EL (cell line): Measurements from ENCODE around the gene TMEM63B.
A peak's percentile ranks its signal among the peaks of the same experiment; 100 is the strongest.
"Not testable (repeated sequence)": the region's sequence is repeated elsewhere in the genome, so short reads cannot be mapped to it uniquely, and the experiment has no call there.

Experiments used
- DNase-seq: peaks from one replicate; pipeline ENCODE4 v3.0.0-alpha.2; 2016

TMEM63B gene

GRCh38 chr6:44127186-44128019 lies at the start of gene TMEM63B, which contains the start of gene MRPL14:
TMEM63B (plus strand) TSS chr6:44127554; CDS start chr6:44134585, 7,031 bp downstream.
MRPL14 (minus strand) TSS chr6:44127452; CDS start chr6:44116611, 10,841 bp downstream.
- DNase-seq: peak; percentile 87

GRCh38 chr6:44078219-44078826 lies 49.0 kb upstream of the TMEM63B start:
- no peak for DNase-seq

DNA sequence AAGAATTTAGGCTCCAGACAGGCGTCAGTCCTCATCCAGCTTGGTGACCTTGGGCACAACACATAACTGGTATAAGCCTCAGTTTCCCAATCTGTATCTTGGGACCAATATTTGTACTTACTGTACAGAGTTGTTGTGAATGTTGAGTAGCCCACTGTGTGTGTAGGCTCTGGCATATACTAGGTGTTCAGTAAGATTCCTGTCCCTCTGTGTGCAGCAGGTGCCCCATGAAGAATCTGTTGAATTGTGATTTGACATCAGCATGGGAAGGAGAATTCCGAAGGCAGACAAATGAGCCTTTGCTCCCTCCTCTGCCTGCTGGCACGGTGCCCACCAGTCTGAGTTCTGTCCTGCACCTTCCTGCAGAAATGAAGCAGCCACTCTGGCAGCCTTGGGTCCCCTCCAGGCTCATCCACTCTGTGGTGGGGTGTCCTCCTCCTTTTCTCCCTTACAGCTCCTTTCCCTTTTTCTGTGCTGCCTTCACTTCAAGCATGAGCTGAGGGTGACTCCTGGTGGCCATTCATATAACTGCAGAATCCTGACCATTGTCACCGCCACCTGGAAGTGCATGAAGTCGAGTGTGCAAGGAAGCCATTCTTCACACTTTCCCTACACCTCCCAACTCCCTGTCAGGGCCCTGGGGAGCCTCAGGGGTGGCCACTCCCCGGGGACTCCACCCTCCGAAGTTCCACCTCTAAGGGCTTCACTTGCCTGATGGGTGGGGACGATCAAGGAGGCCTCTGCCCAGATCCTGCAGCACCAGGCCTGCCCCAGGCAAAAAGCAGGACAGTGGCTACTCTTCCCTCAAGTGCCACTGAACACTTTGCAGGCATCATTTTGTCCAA lies 48.3 kb upstream of the TMEM63B start:
- peak; percentile 77 for DNase-seq

DNA sequence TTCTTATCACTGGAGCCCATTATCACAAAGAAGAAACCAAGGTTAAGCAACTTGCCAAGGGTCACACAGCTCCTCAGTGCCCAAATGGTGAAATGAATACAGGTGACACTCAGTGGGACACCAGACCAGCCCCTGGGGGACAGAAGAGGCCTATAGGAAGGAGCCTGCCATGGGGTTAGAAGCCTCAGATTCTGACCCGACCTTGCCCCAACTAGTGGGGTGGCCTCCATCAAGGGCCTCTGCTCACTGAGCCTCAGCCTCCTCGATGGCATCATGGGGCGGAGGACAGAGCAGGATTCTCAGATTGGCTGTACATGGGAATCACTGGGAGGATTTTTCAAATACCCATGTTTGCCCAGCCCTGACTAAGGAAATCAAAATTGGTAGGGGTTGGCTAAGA lies 47.7 kb upstream of the TMEM63B start:
- no peak for DNase-seq

DNA sequence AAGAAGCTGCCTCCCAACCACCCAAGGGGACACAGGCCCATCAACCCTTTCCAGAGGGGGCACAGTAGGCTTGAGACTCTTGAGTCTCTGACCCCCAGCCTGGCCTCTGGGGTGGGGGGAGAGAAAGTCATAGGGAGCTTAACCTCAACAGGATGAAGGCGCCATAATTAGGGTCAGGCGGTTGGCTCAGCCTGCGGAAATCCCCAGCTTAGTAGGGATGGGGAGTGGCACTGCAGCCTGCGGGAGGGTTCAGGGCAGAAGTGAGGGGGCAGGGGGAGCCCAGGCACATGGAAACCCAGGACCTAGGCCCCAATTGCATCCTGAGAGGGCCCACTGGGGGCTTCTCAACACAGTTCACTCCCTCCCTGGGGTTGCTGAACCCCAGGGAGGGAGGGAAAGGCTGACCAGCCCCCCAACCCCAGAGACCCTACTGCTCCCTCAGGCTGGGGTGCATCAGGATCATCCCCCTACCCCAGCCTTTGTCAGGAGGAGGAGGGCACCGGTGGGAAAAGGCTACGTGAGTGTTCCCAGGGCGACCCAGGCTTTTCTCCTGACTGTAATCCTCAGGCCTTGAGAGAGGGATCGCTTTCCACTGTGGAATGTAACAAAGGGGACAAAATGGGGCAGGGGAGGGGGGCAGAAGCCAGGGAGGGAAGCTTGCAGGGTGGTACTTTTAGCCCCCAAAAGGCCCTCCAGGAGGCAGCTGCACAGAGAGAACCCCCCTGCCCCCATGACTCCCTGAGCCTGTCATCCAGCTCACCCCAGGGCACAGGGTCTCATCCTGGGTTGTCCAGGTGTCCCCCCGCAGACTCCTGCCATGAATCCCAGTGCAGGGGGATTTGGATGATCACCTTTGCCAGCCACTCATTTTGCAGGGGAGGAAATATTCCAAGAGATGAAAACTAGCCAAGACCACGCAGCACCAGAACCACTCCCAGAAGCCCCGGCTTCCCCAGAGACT lies 46.5 kb upstream of the TMEM63B start:
- DNase-seq: no peak

DNA sequence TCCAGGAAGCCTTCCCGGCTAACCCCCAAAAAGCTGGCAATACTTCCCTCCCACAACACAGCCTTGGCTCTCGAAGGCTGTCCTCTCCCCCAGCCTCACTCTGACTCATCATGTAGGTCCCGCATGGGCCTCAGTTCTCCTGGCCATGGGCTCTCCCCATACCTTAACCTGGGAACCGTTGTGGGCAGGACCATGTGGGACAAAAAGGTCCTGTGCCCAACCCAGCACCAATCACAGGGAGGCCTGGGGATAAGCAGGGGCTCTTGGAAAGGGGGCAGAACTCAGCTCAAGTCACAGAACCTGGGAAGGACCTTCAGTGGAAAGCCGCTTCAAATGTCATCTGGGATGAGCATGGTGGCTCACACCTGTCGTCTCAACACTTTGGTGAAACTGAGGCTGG lies 45.6 kb upstream of the TMEM63B start:
- DNase-seq: no peak

GRCh38 chr6:44082872-44083321 lies 44.5 kb upstream of the TMEM63B start:
- DNase-seq: no peak

- no peak for DNase-seq
Measured at GRCh38 chr6:44084231-44085014, 42.9 kb upstream of the TMEM63B start.

DNA sequence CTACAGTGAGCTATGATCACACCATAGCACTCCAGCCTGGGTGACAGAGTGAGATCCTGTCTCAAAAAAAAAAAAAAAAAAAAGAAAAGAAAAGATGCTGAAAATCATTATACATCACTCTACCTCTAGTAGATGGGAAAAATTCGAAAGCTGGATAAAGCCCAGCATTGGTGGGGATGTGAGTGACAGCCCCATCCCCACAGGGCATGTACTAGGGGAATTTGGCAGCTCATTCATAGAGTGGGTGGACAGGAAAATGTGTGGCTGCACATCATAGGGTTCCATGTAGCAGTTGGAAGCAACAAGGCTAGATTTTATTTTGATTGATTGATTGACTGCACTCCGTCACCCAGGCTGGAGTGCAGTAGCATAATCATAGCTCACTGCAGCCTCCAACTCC lies 42.1 kb upstream of the TMEM63B start:
- no peak for DNase-seq

DNA sequence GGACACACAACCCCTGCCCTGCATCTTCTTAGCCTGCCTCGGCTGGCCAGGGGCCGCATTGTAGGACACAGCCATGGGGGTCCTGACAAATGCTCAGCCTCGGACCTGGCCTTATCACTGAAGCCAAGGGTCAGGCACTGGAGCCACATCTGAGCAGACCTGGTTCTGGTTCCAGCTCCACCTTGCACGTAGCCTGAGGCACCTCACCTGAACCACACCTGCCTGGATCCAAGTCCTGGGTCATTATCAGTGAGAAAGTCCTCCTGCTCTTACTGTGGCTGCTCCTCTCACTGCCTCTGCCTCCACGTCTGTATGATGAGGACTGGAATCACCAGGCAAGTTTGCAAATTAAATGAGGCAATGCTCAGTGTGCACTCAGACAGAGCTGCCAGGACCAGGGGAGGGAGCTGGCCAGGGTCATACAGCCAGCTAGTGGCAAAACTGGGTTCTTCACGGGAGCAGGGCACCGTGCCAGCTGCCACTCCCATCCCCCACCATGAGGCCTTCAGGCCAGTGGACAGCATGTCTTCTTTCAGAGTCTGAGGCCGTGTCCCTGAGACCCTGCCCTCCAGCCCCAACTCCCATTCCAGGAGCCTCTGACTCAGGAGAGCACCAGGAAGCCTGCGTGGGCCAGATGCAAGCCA lies 40.3 kb upstream of the TMEM63B start:
- DNase-seq: no peak

- no peak for DNase-seq
Measured at GRCh38 chr6:44087623-44088022, 39.7 kb upstream of the TMEM63B start.

DNA sequence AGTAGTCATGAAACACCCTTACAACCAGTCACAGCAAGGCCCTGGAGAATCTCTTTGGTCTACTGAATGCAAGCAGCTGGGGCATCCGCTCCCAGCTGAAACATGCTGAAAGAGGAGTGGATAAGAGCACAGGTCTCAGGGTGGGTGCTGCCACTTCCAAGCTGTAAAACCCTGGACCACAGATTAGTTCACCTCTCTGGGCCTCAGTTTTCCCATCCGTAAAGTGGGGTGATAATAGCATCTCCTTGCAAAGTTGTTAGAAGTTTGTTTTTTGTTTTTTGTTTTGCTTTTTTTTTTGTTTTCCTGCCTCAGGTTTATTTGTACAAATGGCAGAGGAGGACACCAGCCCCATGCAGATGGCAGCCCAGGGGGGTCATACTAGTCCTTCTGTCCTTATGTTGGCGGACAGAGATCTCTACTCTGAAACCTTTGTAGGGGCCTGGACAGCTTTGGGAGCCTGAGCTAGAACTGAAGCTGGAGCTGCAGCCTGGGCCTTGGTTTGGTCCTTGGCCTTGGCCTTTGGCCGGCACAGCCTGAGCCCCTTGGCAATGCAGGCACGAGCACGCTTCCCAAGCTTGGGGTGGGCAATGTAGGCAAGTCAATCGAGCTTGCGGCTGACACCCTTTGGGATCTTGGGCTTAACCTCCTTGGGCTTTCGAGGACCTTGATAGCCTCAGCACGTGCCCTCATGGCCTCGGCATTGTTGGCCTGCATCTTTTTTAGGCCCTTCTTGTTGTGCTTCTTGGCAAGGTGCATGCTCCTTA lies 38.3 kb upstream of the TMEM63B start:
- no peak for DNase-seq

DNA sequence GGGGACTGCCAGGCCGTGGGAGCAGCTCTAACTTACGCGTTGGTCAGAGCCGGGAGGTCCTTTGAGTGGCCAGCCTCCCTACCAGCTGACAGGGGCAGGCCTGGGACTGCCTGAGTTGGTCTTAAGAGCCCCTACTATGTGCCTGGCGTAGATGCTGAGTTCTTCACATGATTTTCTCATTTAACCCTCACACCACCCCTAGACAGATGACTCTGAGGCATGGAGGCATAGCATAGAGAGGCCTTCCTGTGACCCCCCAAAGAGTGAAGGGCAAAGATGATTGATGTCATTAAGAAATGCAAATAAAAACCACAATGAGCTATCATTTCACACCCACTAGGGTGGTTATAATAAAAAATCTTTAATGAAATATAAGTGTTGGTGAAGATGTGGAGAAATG lies 36.9 kb upstream of the TMEM63B start:
- no peak for DNase-seq

DNA sequence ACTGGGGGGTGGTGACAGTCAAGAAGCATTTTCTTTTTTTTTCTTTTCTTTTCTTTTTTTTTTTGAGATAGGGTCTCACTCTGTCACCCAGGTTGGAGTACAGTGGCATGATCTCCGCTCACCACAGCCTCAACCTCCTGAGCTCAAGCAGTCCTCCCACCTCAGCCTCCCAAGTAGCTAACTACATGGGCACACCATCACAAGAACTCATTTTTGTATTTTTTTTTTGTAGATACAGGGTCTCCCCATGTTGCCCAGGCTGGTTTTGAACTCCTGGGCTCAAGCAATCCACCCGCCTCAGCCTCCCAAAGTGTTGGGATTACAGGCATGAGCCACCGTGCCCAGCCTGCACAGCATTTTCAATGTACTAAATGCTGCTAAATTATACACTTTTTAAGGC lies 36.0 kb upstream of the TMEM63B start:
- DNase-seq: not testable (repeated sequence)

DNA sequence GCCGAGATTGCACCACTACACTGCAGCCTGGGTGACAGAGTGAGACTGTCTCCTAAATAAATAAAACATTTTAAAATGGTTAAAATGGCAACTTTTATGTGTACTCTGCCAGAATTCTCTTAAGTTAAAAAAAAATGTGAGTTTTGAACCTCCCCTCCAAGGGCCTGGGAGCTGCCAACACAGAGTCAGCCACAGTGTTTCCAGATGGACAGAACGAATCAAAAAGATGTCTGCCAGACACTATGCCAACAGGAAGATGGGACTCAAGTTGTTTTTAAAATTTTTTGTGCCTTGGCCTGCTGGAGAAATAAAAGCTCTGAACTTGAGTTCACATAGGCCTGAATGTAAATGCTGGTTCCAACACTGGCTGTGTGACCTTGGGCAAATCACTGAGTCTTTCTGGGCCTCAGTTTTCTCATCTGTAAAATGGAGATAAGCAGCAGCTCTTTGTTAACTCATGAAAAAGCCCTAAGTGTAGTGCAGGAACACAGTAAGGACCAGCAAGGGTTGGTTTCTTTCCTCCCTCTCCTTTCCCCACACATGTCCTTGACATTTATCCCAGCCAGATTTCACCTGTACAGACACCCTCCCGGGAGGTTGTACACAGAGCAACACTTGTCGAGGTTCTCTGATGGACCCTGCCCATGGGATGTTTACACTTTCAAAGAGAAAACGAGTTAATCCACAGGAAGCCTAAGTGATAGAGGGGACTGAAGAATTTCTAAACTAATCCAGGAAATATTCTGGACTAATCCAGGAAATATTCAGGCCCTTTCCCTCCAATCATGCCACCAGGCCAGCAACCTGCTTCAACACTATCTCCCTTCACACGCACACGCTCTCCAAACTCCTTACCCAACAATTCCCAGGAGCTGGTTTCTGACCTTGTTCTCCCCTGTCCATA lies 35.1 kb upstream of the TMEM63B start:
- DNase-seq: no peak

DNA sequence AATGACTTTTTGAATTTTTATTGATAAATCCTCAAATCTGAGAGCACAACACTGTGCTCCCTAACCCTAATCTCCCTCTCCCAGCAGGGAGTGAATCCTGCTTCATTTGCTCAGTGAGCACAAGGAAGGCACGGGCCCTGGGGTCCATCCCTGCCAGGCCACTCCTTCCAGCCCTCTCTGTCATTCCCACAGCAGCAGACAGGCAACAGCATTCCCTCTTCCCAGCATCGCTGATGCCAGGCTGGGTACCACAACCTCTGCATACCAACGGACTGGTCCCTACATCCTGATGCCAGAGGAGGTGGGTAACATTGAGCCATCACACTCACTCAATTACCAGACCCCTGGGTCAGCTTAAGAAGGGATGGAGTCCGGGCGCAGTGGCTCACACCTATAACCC lies 34.3 kb upstream of the TMEM63B start:
- DNase-seq: no peak

- no peak for DNase-seq
Measured at GRCh38 chr6:44093750-44094402, 33.5 kb upstream of the TMEM63B start.
